Brain microvascular endothelial cell (primary cell): Measurements from ENCODE around the gene PKIG.

Experiments used
- DNase-seq: peaks from one replicate; pipeline ENCODE4 v3.0.0-alpha.2; 2020
- H3K27ac ChIP-seq: fragments of 250-450 bp; sonication (Bioruptor Pico); 2 replicates; pipeline ENCODE4 v1.5.1; 2020; ENCODE audit warnings: mild to moderate bottlenecking, moderate library complexity
- H3K27me3 ChIP-seq: fragments of 250-450 bp; sonication (Bioruptor Pico); replicated peaks from 2 replicates; pipeline ENCODE4 v1.5.1; 2020; ENCODE audit warnings: mild to moderate bottlenecking
- H3K36me3 ChIP-seq: fragments of 250-450 bp; sonication (Bioruptor Pico); replicated peaks from 2 replicates; pipeline ENCODE4 v1.5.1; 2020; ENCODE audit warnings: mild to moderate bottlenecking
- H3K4me3 ChIP-seq: 2 replicates; pipeline ENCODE4 v1.5.1; 2011; ENCODE audit warnings: low read depth, mild to moderate bottlenecking, control low read depth, low read length, moderate library complexity
- in situ Hi-C: cut with HindIII; loops from 2 replicates; pipeline ENCODE4 v1.10.0; 2017; ENCODE audit warnings: low sequenced_read_pairs, low pct_ligation_motif_present
- TF ChIP-seq, protein P1 (sequence below): IDR thresholded peaks from 2 replicates; pipeline ENCODE4 v1.5.1; 2011; ENCODE audit warnings: low read depth, mild to moderate bottlenecking, moderate library complexity, low read length, control low read depth, inconsistent platforms; ENCODE audit errors: missing control alignments

The PKIG gene

DNA sequence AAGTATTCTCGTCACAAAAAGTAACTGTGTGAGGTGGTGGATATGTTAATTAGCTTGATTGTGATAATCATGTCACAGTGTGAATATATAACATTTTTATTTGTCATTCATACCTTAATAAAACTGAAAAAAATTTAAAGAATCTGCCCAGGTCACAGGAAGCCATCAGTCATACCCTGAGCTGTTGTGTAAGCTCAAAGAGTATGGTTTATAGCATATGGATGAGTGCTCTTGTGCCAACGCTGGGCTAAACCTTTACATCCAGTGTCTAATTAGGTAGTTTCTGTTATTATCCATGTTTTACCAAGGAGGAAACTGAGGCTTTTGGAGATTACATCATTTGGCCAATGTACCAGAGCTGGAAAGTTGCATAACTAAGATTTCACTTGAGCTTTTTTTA lies 11.4 kb downstream of the PKIG start:
- in situ Hi-C loops, result no loop called here

GRCh38 chr20:44594730-44595129 lies 12.4 kb downstream of the PKIG start:
- Histone ChIP-seq H3K27me3 (no peaks in the 10 kb centered on the region), H3K4me3 (no peak overlapping the region), H3K36me3 (no peaks in the 10 kb centered on the region), H3K27ac (no peak overlapping the region)
- DNase-seq, result peak; percentile 83
- in situ Hi-C loops, result no loop called here
- TF ChIP-seq, protein P1, sequence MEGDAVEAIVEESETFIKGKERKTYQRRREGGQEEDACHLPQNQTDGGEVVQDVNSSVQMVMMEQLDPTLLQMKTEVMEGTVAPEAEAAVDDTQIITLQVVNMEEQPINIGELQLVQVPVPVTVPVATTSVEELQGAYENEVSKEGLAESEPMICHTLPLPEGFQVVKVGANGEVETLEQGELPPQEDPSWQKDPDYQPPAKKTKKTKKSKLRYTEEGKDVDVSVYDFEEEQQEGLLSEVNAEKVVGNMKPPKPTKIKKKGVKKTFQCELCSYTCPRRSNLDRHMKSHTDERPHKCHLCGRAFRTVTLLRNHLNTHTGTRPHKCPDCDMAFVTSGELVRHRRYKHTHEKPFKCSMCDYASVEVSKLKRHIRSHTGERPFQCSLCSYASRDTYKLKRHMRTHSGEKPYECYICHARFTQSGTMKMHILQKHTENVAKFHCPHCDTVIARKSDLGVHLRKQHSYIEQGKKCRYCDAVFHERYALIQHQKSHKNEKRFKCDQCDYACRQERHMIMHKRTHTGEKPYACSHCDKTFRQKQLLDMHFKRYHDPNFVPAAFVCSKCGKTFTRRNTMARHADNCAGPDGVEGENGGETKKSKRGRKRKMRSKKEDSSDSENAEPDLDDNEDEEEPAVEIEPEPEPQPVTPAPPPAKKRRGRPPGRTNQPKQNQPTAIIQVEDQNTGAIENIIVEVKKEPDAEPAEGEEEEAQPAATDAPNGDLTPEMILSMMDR, result no peak

More for the DNA sequence above, 11.4 kb downstream of the PKIG start:
- Histone ChIP-seq H3K36me3 (no peaks in the 10 kb centered on the region), H3K27me3 (no peaks in the 10 kb centered on the region), H3K27ac (no peak overlapping the region), H3K4me3 (no peak overlapping the region)
- TF ChIP-seq, protein P1, result no peak
- no peak for DNase-seq

- TF ChIP-seq, protein P1, result no peak
- no peak overlapping the region for H3K27ac ChIP-seq
- in situ Hi-C loops, result no loop called here
- DNase-seq, result no peak
- no peaks in the 10 kb centered on the region for H3K27me3 ChIP-seq
- no peak overlapping the region for H3K4me3 ChIP-seq
- no peaks in the 10 kb centered on the region for H3K36me3 ChIP-seq
Observed at GRCh38 chr20:44596010-44596409, 13.6 kb downstream of the PKIG start.

- Histone ChIP-seq H3K4me3 (no peak overlapping the region), H3K36me3 (no peaks in the 10 kb centered on the region), H3K27me3 (no peaks in the 10 kb centered on the region), H3K27ac (no peak overlapping the region)
- TF ChIP-seq, protein P1, result no peak
- DNase-seq, result no peak
- in situ Hi-C loops, result no loop called here
Observed at GRCh38 chr20:44596876-44597275, 14.5 kb downstream of the PKIG start.

- H3K27ac ChIP-seq, result no peak overlapping the region
- in situ Hi-C loops, result no loop called here
Observed at GRCh38 chr20:44597516-44597915, 15.1 kb downstream of the PKIG start.

DNA sequence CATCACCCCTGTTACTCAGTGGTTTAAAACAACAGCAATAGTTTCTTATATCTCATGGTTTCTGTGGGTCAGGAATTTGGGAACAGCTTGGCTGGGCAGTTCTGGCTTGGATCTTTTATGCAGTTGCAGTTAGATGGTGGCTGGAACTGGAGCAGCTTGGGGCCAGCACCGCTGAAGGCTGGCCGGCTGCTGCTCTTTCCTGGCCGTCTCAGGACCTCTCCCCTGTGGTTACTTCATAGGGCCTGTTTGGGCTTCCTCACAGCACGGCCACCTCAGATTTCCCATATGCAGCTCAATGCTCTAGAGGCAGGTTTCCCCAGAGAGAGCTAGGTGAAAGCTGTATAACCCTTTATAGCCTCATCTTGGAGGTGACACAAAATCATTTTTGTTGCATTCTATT lies 15.6 kb downstream of the PKIG start:
- H3K27ac ChIP-seq, result no peak overlapping the region

More at GRCh38 chr20:44597516-44597915, 15.1 kb downstream of the PKIG start:
- Histone ChIP-seq H3K27me3 (no peaks in the 10 kb centered on the region), H3K36me3 (no peaks in the 10 kb centered on the region), H3K4me3 (no peak overlapping the region)
- TF ChIP-seq, protein P1, result no peak
- DNase-seq, result no peak

More for the DNA sequence above, 15.6 kb downstream of the PKIG start:
- Histone ChIP-seq H3K4me3 (no peak overlapping the region), H3K27me3 (no peaks in the 10 kb centered on the region), H3K36me3 (no peaks in the 10 kb centered on the region)
- in situ Hi-C loops, result no loop called here
- no peak for DNase-seq
- TF ChIP-seq, protein P1, result no peak
